ENCODE data around the gene BCAR3. TPM values are rescaled to one million over a fixed set of nuclear protein-coding genes. Genes with fewer than 3 reads are reported as not detected.
"Not testable (repeated sequence)": the region's sequence is repeated elsewhere in the genome, so short reads cannot be mapped to it uniquely, and the experiment has no call there.

Gene BCAR3
- total RNA-seq, 4 donors from 2014 or later = 15.9 to 49.6 (median 30.8) TPM

GRCh38 chr1:93700532-93701469 lies 19.2 kb upstream of the BCAR3 start:
- H3K27ac ChIP-seq = no peak overlapping the region
- peaks cover 37% of the 10 kb centered on the region for H3K4me1 ChIP-seq
- DNase-seq (ENCODE audit: low spot score in 2 of 2) = peak in 1 of 2 donors; percentile 76
- WGBS = 91% methylated on average over 22 of the region's 22 CpGs
- H3K4me3 ChIP-seq = no peak overlapping the region
- H3K27me3 ChIP-seq = no peaks in the 10 kb centered on the region
- H3K9me3 ChIP-seq = no peaks in the 10 kb centered on the region
- no peak for TF ChIP-seq POLR2AphosphoS5 (IDR thresholded peaks at IDR 0.05)
- no peak for TF ChIP-seq CTCF (IDR thresholded peaks at IDR 0.05)
- no peak for TF ChIP-seq POLR2A (IDR thresholded peaks at IDR 0.05)
- no peak for TF ChIP-seq EP300 (IDR thresholded peaks at IDR 0.05)
- H3K36me3 ChIP-seq = no peaks in the 10 kb centered on the region

DNA sequence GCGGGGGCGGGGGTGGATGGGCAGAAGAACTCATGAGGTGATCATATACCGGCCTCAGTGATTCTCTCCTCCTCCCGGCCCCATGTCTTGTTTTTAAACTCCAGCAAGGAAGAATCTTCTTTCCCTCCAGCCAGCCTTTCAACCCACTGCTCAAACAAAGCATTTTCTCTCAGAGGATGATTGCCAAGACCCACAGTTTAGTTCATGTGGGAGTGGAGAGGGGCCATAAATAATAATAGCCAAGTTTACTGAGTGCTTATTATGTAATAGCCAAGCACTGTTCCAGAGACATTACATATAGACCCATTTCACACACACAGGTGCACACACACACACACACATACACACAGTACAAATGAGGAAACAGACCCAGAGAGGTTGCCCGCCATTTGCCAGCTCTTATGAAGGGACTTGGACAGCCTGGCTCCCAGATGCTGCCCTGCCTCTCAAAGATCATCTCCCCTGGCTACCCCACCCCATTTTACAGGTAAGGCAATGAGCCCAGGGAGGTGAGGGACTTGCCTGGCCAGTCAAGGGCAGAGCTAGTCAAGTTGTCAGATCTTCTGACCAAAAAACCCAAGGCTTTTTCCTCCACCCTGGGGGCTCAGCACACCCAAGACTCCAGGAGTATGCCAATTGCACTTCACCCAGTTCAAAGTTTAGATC lies 18.0 kb upstream of the BCAR3 start:
- WGBS = 70% methylated on average over 4 of the region's 5 CpGs
- Histone ChIP-seq H3K36me3 (no peaks in the 10 kb centered on the region), H3K27me3 (no peaks in the 10 kb centered on the region), H3K4me3 (no peak overlapping the region), H3K27ac (no peak overlapping the region), H3K9me3 (no peaks in the 10 kb centered on the region), H3K4me1 (peaks cover 43% of the 10 kb centered on the region)
- no peak for DNase-seq (ENCODE audit: low spot score in 2 of 2)
- no peak for TF ChIP-seq POLR2AphosphoS5 (IDR thresholded peaks at IDR 0.05)
- no peak for TF ChIP-seq EP300 (IDR thresholded peaks at IDR 0.05)
- no peak for TF ChIP-seq POLR2A (IDR thresholded peaks at IDR 0.05)
- no peak for TF ChIP-seq CTCF (IDR thresholded peaks at IDR 0.05)

DNA sequence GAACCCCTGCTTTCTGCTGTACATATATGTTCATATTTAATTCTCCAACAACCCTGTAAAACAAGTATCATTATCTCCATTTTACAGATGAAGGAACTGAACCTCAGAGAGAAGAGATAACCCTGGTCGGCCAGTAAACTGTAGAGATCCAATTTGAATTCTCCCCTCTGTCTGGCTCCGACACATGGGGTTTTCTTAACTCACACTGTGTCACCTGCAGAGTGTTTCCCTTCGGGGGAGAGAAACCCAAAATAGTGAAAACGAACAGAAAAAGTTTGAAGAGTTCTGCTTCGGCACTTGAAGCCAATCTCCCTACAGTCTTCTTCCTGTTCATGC lies 17.4 kb upstream of the BCAR3 start:
- no peaks in the 10 kb centered on the region for H3K27me3 ChIP-seq
- no peak for DNase-seq (ENCODE audit: low spot score in 2 of 2)
- H3K4me1 ChIP-seq = peaks cover 46% of the 10 kb centered on the region
- no peak overlapping the region for H3K27ac ChIP-seq
- H3K4me3 ChIP-seq = no peak overlapping the region
- WGBS = 80% methylated on average over 5 of the region's 5 CpGs
- H3K9me3 ChIP-seq = no peaks in the 10 kb centered on the region
- no peaks in the 10 kb centered on the region for H3K36me3 ChIP-seq
- TF ChIP-seq POLR2AphosphoS5 (IDR thresholded peaks at IDR 0.05) = no peak

DNA sequence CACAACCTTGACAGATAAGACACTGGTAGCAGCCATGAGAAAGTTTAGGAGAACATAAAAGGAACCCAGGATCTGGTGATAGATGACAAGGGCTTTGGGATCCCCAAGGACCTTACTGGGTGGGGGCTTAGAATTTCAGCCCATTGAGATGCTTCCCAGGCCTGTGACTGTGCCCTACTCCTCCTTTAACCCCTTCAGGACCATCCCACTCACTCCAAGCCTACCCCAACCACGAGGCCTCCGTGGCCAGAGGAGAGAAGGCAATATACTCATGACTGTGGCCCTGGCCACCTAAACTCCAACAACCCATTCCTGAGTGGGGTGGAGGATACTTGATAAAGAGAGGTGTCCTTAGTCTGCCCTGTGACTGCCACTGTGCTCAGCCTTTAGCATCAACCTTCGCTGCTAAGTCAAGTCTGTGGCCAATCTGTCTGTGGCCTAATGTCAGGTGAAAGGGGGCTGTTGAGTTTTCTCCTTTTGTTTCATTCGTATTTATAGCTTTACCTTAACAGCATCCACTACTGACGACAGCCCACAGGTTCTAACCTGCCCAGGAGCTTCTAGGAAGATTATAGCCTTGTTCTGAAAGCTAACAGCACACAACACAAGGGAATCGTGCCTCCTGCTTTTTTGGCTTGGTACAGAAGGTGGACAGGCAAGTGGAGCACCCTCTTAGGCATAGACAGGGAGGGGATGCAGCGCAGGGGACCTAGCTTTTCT lies 16.9 kb upstream of the BCAR3 start:
- no peak overlapping the region for H3K4me3 ChIP-seq
- no peaks in the 10 kb centered on the region for H3K9me3 ChIP-seq
- no peaks in the 10 kb centered on the region for H3K27me3 ChIP-seq
- 77% methylated on average over 7 of the region's 7 CpGs for WGBS
- no peak for TF ChIP-seq POLR2AphosphoS5 (IDR thresholded peaks at IDR 0.05)
- no peak for TF ChIP-seq CTCF (IDR thresholded peaks at IDR 0.05)
- TF ChIP-seq POLR2A (IDR thresholded peaks at IDR 0.05) = no peak
- no peak for TF ChIP-seq EP300 (IDR thresholded peaks at IDR 0.05)
- H3K27ac ChIP-seq = no peak overlapping the region
- H3K36me3 ChIP-seq = no peaks in the 10 kb centered on the region
- peaks cover 50% of the 10 kb centered on the region for H3K4me1 ChIP-seq
- DNase-seq (ENCODE audit: low spot score in 2 of 2) = no peak

- not testable (repeated sequence) for H3K4me3 ChIP-seq; H3K27me3 ChIP-seq; H3K36me3 ChIP-seq; H3K9me3 ChIP-seq; H3K27ac ChIP-seq; DNase-seq (ENCODE audit: low spot score in 2 of 2)
- 91% methylated on average over 13 of the region's 13 CpGs for WGBS
- H3K4me1 ChIP-seq = peaks cover 52% of the 10 kb centered on the region
These were observed 15.9 kb upstream of the BCAR3 start for GRCh38 chr1:93697566-93697965.

Data from suprapubic skin (tissue), 4 donors.